ENCODE measurements around the gene NAIP. TPM values are rescaled to one million over a fixed set of nuclear protein-coding genes. Genes with fewer than 3 reads are reported as not detected.
"Not testable (repeated sequence)": the region's sequence is repeated elsewhere in the genome, so short reads cannot be mapped to it uniquely, and the experiment has no call there.

The NAIP gene
- total and polyA plus RNA-seq, 8 donors, result 18.7 to 88.4 (median 47.8) TPM

GRCh38 chr5:70925211-70925562 is 100.0 kb downstream of the NAIP start:
- H3K27ac ChIP-seq; H3K9me3 ChIP-seq; H3K4me3 ChIP-seq; H3K36me3 ChIP-seq; intact Hi-C loops (cut with DNase I); H3K4me1 ChIP-seq; DNase-seq; H3K27me3 ChIP-seq: not testable (repeated sequence)
- peak; percentile 55 for ATAC-seq

Other genes starting within 250 kb of the NAIP start
- 1 to 10 TPM; 4.0 to 8.5 TPM for gene SERF1A, start 124.7 kb downstream of the NAIP start, total RNA-seq
- gene SERF1A, start 124.7 kb downstream of the NAIP start, polyA plus RNA-seq (ENCODE audit: insufficient read length in 6 of 6), result 10 to 100 TPM in 2 of 6 donors, 1 to 10 TPM in 4; 5.0 to 18.8 (median 6.8) TPM
- gene SMN1, start 100.3 kb downstream of the NAIP start, total RNA-seq, result 10 to 100 TPM; 23.7 to 24.8 TPM
- 10 to 100 TPM; 57.0 to 77.6 (median 61.3) TPM for gene SMN1, start 100.3 kb downstream of the NAIP start, polyA plus RNA-seq (ENCODE audit: insufficient read length in 6 of 6)
- 10 to 100 TPM; 20.4 to 24.1 TPM for gene GTF2H2, start 42.3 kb upstream of the NAIP start, total RNA-seq
- gene GTF2H2, start 42.3 kb upstream of the NAIP start, polyA plus RNA-seq (ENCODE audit: insufficient read length in 6 of 6), result 10 to 100 TPM; 23.9 to 58.8 (median 39.0) TPM